HFF-Myc (cell line): Measurements from ENCODE around the gene IRF1.

Experiments
- DNase-seq: peaks from one replicate; pipeline ENCODE4 v3.0.0-alpha.2; 2011; ENCODE audit warnings: low read depth; ENCODE audit errors: extremely low read depth
- H3K4me3 ChIP-seq: replicated peaks from 2 replicates; pipeline ENCODE4 v1.5.1; 2011; ENCODE audit warnings: low read depth, mild to moderate bottlenecking, control low read depth, low read length
- CTCF ChIP-seq: IDR thresholded peaks from 2 replicates; pipeline ENCODE4 v1.5.1; 2012; ENCODE audit warnings: mild to moderate bottlenecking, low read depth, low read length, control low read depth; ENCODE audit errors: missing control alignments

The IRF1 gene

DNA sequence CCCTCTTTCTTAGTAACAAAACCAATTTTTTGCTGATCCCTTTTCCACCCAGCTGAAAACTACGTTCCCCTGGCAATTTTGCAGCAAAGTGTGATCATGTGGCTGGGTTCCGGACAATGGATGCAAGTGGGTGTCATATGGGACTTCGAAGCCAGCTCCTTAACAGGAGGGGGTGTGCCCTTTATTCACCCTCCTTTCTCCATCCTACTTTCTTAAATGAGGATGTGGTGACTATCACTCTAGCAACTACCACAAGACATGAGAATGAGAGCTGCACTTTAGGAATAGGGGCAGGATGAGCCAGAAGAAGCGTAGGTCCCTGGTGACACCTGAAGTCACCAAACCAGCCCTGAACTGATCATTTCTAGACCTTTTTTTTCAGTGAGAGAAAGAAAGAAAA, 58.9 kb downstream of the IRF1 start:
- DNase-seq = no peak
- H3K4me3 ChIP-seq = no peak overlapping the region
- no peak for TF ChIP-seq CTCF
